ENCODE results near the gene TNFRSF9.

TNFRSF9 gene

DNA sequence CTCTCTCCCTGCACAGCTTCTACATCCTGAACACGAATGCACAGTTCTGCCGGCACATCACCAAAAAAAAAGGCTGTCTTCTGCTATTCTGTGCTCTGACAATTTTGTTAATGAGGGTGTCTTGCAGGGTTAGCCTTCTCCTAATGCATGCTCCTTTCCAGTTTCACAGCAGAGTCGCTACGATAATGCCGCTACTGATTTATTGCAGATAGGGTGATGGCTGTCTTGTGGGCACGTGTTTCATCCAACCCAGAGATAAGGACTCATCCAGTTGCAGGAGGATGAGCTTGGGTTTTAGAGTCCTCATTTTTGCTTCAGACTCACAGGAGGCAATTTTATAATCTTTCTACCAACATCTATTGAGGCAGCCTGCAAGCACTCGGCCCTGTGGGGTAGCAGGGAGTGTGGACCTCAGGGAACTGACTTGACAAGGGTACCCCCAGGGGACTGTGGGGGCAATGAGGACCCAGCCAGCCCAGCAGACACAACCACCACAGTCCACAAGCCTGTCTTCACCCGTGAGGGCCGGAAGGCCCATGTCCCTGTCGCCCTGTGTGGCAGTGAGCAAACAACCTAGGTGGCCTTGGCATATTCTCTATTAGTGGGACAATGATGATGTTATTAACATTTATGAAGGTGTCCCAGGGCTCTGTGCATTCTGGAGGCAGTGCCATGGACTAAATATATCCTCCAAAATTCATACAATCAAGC is 72.4 kb downstream of the TNFRSF9 start:
- no peak for DNase-seq

DNA sequence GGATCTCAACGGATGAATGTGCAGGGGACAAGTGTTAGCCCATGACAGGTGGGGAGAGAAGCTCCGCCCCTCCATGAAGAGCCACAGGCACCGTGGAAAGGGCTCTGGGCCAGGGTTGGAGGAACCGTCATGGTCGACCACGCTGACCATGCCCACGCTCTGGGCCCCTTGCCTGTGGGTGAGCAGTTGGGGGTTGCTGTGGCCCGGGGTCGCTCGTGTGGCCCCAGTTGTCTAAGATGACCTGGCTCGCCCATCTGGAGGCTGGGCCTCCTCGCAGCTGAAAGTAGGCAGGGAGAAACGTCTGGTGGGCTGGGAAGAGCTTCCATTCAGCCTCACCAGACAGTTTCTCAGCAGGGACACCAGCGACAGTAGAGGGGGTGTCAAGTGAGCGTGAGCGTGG is 74.7 kb downstream of the TNFRSF9 start:
- no peak for DNase-seq
